ENCODE measurements around the gene HOXC9.

HOXC9 gene

DNA sequence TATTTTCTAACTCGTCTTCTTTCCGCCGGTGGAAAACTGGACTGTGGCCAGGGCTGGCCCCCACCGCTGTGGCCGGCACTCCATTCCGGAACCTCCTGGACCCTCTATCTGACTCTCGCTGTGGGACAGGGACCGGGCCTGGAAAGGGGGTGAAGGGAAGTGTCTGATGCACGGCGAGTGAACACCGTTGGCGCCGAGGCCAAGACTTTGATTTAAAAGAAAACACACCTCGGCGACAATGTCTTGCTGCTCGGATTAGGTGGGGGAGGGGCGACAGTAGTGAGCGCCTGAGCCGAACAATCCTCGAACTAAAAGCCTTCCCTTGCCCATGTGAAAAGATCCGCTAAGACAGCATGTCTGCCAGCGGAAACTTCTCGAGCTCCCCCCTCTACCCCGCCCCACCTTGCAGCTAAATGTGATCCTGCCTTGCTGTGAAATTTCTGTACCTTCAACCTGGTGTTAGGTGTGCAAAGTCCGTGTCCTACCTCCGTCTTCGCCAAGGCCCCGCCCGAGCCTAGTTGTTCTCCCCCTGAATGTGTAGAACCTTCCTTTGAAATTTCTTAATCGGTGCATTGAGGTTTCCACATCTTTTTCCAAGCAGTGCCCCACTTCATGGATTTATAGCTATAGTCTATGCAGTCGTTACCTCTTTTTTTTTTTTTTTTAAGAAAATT, 24.3 kb upstream of the HOXC9 start:
- FAIRE-seq, result no peak
- no peak for DNase-seq (ENCODE audit: insufficient read length, low spot score)

DNA sequence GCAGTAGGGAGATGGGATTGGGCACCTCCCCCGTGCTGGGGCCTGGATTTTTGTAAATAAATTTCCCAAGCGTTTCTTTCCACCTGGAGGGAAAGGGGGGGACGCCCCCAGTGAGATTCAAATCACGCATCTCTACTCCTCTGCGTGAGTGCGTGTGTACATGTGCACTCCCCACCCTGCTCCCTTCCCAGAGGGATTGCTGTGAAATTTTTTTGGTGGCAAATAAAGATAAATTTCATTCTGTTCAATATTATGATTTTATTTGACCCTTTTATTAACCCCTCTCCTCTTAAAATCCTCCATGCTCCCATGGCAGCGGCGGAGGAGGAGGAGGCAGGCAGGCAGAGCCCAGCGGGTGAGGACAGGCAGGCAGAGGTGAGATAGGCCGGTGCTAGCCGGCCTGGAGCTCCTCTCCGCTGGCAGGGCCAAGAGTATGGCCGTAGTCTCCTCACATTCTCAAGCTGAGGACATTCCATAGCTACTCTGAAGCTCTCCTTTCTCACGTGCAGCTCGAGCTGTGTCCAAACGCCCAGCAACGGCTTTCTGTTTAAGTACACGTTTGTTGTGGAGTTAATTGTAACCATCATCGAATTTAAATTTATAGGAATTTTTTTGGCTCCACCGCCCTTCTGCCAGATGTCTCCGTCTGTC, 23.7 kb upstream of the HOXC9 start:
- no peak for DNase-seq (ENCODE audit: insufficient read length, low spot score)
- no peak for FAIRE-seq

DNA sequence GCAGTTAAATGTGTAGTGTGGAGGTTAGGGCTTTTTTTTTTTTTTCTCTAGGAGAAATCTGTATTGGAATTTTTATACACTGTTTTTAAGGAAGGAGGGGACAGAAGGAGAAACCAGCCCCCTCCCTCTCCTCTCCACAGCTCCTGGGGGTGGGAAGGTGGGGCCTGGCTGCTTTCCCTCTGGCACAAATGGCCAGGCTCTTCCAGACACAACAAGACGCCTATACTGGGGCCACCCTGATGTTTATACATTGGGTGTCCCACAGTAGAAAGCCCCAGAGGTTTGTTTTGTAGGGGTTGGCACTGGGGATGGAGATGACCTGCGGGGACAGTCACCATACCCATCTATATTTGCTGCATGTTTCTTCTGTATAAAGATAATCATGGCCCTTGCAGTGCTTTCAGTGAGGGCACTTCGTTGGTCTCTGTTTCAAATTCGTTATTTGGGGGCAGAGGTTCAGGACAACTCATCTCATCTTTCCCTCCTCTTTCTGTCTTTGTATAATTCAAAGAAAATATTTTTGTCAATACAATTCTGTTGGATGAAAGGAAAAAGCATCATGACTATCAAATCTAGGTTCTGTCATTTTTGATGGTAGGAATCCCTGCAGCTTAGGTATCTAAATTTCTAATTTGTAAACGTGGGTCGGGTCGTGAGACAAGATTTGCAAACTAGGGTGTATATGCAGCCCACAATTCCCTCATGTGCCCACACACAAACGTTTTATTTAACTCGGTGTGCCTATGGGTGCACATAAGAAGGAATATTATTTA, 23.0 kb upstream of the HOXC9 start:
- FAIRE-seq (no peak), DNase-seq (ENCODE audit: insufficient read length, low spot score) (no peak)

DNA sequence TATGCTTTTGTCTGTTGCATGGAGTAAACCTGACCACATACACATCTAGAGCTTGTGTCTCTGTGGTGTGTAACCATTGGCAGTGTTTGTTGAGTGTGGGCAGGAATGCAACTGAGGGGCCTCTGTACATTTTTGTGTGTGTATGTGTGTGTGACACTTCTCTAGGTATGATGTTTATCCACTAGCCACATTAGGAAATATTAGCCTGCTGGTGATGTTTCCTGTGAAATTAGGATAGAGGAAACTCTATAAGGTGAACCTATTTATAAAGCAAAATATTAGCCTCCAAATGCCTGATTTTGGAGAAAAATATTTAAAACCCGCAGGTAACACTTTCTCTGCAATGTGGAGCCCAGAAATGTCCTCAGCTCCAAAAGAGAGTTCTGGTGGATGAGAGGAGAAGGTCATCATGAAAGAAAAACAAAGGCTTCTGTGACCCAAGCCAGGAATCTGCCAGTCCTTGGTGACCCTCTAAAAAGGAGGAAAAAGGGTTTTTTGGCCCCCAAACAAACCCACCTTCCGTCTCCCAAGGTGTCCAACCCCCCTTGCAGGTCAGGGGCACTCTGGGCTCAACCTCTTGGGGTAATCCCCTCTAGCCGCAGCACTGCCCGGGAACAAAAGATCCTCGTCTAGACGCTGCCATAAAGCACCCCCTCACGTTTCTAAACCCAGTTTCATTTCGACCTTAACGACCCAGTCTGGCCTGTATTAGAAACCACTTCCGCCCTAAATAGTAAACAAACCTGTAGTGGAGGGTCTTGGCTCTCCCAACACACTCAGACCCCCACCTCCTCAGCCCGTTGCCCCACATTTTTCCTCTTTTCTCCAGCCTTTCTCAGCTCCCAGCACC, 22.1 kb upstream of the HOXC9 start:
- no peak for DNase-seq (ENCODE audit: insufficient read length, low spot score)
- FAIRE-seq, result no peak

DNA sequence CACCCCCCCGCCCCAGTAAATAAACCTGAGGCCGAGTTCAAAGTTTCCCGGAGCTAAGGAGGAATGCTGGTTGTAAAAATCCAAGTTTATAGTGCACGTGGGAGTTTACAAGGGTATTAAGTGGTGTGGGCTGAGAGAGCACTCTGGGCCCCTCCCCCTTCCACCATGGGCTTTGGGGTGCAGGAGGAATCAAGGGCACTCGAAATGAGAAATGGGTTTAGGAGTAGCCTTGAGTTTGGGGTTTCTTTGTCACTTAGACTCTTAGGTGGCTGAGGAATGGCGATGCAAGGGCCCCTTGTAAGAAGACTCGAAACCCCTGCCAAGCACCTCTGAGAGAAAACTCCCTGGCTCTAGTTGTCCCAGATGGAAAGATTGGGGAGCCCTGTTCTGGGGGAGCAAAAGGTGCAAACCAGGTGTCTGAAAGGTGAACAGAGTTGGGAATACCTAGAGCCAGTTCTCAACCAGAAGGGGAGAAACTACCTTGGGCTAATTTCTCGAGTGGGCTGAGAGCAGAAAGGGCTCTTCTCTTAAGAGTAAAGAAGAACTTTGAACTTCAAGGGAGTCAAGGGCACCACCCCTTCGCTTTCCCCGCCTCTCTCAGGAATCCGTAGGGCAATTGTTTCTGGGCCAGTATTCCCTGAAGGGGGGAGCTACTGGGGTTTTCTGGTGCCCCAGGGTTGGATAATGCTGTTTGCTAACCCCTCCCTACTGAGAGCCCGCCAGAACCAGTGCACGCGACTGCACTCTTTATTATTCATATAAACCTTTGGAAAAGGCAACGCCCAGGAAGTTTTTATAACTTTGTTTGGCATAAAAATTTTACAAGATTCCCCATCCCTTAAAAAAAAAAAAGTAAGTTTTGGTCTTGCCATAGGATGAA, 21.2 kb upstream of the HOXC9 start:
- no peak for DNase-seq (ENCODE audit: insufficient read length, low spot score)
- no peak for FAIRE-seq

DNA sequence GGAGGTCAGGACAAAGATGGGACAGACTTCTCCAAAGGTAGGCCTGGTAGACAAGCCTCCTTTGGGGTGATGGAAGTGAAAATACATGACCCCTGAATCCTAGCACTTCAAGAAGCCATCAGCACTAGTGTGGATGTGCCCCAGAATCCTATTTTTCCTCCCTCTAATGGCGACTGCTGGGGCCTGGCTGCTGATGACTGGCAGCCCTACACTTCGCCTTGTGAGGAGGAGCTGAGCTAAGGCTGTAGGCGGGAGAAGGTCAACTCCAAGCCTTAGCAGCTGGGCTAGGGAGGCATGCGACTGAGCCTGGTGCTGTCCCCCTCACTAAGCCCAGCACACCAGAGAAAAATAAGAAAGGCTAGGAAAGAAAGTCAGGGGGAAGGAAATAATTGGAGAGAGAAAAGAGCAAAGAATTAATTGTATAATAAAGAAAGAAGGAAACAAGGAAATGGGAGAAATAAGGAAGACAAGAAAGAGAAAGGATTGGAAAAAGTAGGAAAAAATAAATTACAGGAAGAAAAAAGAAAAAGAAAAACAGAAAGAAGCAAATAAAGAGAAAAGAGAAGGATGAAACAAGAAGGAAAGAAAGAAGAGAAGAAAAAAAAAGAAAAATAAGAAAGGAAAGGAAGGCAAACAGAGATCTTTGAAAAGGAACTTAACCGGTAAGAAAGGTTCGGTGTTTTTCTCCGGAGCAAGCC, 19.7 kb upstream of the HOXC9 start:
- FAIRE-seq (no peak), DNase-seq (ENCODE audit: insufficient read length, low spot score) (no peak)

DNA sequence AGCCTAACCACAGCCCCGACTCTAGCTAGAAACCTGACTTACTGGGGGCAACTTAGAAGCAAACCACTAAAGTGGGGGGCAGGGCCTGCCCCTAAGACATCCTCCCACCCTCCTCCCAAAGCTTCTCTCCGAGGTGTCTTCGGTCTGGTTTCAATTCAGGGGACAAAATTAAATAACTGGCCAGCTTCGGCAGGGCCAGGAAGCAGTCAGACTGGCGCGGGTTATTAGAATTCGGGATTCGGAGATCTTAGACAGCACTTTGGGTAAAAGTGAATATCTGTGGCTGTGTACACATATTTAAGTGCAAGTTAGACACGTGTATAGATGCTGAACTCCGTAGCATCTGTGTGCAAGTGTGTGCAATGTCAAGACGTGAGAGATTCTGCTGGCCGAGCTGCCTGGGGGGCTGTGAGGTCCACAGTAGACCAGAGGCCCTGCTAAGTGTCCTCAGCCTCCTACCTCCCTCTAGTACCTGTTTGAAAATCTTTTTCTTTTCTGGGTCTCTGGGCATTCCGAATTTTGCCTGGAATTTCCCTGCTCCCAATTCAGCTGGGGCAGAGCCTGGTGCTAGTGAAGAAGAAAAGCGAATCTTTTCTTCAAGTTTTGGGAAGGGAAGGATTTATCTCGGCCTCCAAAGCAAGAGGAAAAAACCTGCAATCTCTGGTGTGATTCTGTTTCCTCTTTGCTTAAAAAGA, 19.0 kb upstream of the HOXC9 start:
- no peak for FAIRE-seq
- no peak for DNase-seq (ENCODE audit: insufficient read length, low spot score)

DNA sequence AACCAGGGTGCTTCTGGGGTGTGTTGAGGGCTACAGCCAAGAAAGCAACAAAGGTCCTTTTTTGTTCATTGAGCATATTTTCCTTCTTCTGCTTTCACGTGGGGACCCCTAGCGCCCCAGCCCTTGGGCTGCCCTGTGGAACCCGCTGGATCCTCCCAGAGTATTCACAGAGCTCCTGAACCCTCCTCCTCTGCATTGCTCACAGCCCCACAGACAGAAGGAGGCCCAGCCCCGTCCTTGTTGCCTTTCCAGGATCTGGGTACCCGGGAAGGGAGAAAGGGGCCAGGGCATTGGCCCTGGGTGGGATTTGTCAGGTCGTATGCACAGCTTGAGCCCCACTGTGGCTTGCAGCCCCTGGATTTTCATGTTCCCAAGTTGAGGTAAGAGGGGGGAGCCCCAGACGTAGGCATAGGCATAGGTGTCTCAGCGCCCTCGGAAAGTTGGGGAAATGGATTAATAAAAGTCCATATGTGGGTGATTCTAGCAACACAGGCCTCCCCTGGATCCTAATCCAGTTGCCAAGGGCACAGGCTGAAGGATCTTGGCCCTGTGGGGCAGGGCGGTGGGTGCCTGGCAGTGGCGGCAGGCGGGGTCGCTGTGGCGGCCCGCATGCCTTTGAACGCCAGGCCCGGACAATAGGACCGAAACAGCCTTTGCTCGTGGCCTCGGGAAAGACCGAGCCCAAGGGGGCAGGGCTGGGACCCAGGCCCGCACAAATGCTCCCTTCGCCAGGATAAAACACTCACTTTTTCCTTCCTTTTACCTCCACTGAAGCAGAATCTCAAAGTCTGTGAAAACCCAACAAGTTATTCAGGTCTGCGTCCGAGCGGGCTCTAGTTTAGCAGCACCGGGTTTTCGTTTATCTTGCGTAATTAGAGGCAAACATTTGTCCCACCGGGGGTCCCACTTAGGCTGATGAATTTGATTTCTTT, 18.1 kb upstream of the HOXC9 start:
- DNase-seq (ENCODE audit: insufficient read length, low spot score) (no peak), FAIRE-seq (no peak)

DNA sequence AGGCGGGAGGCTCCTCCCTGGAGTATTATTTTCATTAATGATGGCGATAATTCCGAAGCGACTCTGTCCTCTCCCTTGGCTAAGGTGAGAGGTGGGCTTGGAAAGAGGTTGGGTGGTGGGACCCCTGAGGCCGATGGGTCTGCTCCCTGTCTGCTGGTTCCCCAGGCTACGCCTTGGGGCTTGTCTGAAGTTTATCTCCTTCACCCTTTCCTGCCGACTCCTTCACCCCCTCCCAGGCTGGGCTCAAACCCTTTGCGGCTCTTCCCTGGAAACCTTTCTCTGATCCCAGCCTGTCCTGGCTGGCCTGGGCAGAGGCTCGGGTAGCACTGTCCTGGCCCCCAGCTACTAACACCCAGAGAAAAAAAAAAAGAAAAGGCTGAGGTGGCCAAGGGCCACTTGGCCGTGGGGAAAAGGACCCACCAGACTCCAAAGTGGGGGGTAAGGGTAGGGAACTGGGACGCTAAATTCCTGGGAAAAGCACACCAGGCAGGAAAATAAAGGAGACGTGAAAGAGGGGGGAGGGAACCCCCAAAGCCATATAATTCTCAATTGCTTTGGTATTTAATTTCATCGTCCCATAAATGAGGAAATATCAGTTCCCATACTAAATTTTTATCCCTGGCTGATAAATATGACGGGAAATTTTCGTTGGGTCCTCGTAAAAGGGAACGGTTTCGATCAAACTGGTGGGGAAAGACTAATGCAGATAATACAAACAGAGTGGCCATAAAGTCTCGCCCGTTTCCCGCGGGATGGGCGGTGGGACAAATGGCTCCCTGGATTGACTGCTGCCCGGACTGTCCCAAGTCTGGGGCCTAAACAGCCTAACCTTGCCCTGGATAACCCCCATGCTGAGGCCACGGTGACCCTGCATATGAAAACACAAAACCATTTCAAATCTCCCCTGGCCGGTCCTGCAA, 17.1 kb upstream of the HOXC9 start:
- DNase-seq (ENCODE audit: insufficient read length, low spot score) (no peak), FAIRE-seq (no peak)

DNA sequence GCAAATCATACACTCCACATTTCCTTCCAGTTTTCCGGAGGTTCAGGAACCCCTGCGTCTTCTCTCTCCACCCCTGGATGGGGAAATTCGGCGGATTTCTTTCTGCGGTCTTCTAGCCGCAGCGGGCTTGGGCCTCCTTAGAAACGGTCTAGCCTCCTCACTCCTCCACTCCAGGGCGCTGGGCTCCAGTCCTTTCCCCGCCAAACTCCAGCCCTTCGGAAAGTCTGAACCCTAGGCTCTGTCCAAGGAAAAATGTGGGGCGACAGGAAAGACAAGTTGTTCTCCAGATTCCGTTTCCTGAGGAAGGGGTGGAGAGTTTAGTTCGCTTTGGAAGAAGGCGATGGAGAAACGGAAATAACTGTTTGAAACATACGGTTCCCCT, 16.4 kb upstream of the HOXC9 start:
- FAIRE-seq, result no peak

DNA sequence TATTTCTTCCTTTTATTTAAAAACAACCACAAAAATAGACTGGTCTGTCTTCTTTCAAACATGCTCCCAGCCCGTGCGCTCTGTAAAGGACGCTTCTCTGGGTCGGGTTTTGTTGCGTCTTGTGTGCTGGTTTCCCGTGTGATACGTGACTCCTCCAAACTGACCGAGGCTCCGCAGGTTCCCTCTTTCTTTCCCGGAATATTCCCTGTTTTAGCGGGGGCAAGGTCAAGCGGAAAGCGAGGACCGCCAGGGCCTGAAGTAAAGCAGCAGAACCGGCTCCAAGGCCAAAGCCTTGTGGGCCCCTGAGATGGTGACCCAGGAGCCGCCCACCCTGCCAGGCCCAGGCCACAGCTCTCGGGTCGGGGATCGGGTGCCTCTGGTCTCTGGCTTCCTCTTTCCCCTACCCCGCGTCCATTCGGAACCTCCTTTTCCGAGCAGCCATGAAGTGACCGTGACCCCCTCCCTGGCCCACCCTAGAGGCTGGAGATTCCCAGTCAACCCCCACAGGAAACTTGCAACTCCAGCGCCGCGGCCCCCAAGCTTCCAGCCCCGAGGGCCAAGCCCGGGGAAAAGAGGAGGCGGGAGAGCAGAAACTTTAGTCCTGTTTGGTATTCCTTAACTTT, 15.9 kb upstream of the HOXC9 start:
- DNase-seq (ENCODE audit: insufficient read length, low spot score) (no peak), FAIRE-seq (no peak)

More for the DNA sequence above, 16.4 kb upstream of the HOXC9 start:
- DNase-seq (ENCODE audit: insufficient read length, low spot score), result no peak

DNA sequence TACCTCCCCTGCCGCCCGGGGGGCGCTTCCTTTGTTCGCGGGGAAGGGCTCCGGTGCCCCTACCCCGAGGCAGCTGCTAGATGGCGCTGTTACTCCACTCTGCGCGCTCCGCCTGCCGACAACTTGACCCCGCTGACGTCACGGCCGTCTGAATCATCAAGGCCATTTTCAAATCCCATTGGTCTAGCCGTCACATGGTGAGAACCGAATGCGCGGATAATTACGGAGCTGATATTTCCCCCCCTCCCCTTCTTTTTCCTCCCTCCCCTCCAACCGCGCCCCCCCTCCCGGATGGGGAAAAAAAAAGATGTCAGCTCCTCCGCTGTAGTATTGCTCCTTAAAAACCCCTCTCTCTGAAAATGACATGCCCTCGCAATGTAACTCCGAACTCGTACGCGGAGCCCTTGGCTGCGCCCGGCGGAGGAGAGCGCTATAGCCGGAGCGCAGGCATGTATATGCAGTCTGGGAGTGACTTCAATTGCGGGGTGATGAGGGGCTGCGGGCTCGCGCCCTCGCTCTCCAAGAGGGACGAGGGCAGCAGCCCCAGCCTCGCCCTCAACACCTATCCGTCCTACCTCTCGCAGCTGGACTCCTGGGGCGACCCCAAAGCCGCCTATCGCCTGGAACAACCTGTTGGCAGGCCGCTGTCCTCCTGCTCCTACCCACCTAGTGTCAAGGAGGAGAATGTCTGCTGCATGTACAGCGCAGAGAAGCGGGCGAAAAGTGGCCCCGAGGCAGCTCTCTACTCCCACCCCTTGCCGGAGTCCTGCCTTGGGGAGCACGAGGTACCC, 14.9 kb upstream of the HOXC9 start, which contains the start of gene HOXC10:
TSS of gene HOXC10 (plus strand) at position 246 of the 791 bp plus-strand sequence. CDS start at position 360, 114 bp downstream.
- DNase-seq (ENCODE audit: insufficient read length, low spot score), result peak; percentile 70
- FAIRE-seq, result peak; percentile 73

DNA sequence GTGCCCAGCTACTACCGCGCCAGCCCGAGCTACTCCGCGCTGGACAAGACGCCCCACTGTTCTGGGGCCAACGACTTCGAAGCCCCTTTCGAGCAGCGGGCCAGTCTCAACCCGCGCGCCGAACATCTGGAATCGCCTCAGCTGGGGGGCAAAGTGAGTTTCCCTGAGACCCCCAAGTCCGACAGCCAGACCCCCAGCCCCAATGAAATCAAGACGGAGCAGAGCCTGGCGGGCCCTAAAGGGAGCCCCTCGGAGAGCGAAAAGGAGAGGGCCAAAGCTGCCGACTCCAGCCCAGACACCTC, 14.3 kb upstream of the HOXC9 start:
- FAIRE-seq, result no peak
- no peak for DNase-seq (ENCODE audit: insufficient read length, low spot score)

DNA sequence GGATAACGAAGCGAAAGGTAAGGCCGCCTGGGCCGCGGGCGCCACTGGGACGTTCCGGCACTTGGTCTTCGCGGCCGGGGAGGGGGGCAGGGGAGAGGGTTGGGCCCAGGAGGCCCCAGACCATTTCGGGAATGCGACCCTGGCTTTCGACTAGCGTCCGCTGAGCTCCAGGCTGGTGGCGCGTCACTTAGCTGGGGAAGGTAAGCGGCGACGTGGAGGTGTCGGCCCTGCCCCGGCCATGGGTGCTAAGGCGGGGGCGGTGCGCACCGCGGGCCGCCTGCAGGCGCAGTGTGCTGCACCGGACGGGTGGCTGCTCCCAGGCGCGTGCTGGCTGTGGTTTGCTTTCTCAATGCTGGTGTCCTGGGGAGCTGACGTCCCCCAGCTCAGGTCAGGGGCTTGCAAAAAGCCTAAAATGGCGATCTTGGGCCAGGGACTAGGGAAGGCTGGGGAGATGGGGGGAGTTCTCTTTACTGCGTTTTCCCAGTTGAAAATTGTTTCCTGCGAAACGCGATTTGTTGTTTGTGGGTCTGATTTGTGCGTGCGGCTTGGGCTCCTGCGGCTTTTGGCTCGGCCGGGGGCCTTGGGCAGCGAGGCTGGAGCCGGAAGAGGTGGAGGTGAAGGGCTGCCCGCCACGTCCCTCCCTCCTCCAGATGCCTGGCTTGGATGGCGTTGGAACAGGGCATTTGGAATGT, 13.8 kb upstream of the HOXC9 start:
- no peak for FAIRE-seq

More for the DNA sequence above, 13.8 kb upstream of the HOXC9 start:
- no peak for DNase-seq (ENCODE audit: insufficient read length, low spot score)
